Measurements from ENCODE around the gene CWC25. TPM values are rescaled to one million over a fixed set of nuclear protein-coding genes. Genes with fewer than 3 reads are reported as not detected.
"Not testable (repeated sequence)": the region's sequence is repeated elsewhere in the genome, so short reads cannot be mapped to it uniquely, and the experiment has no call there.

Gene CWC25
- total RNA-seq, 1 donor from 2014 or later = 18.9 TPM

- Mint-ChIP-seq H3K27ac (ENCODE audit: unreplicated experiment) (no peak overlapping the region), H3K9me3 (no peaks in the 10 kb centered on the region), H3K4me3 (peak overlapping the region; percentile 99), H3K36me3 (ENCODE audit: low read depth) (peaks cover 5% of the 10 kb centered on the region), H3K27me3 (ENCODE audit: low read depth) (peaks cover 3% of the 10 kb centered on the region), H3K4me1 (peaks cover 46% of the 10 kb centered on the region)
- TF ChIP-seq CTCF (conservative IDR thresholded peaks at IDR 0.05) = no peak
- DNase-seq (ENCODE audit: low read depth, low spot score) = no peak
Observed at GRCh38 chr17:38796451-38797157, 28.5 kb downstream of the CWC25 start.

GRCh38 chr17:38794221-38794620 lies 30.9 kb downstream of the CWC25 start:
- H3K27ac Mint-ChIP-seq (ENCODE audit: unreplicated experiment) = no peak overlapping the region
- peaks cover 4% of the 10 kb centered on the region for H3K36me3 Mint-ChIP-seq (ENCODE audit: low read depth)
- peaks cover 3% of the 10 kb centered on the region for H3K27me3 Mint-ChIP-seq (ENCODE audit: low read depth)
- no peak for DNase-seq (ENCODE audit: low read depth, low spot score)
- H3K9me3 Mint-ChIP-seq = no peaks in the 10 kb centered on the region
- no peak for TF ChIP-seq CTCF (conservative IDR thresholded peaks at IDR 0.05)
- no peak overlapping the region for H3K4me3 Mint-ChIP-seq
- H3K4me1 Mint-ChIP-seq = peaks cover 51% of the 10 kb centered on the region

- H3K4me3 Mint-ChIP-seq = no peak overlapping the region
- no peaks in the 10 kb centered on the region for H3K9me3 Mint-ChIP-seq
Observed at GRCh38 chr17:38791162-38791561, 34.0 kb downstream of the CWC25 start.

GRCh38 chr17:38790148-38790707 lies 34.9 kb downstream of the CWC25 start:
- peaks cover 29% of the 10 kb centered on the region for H3K4me1 Mint-ChIP-seq
- H3K36me3 Mint-ChIP-seq (ENCODE audit: low read depth); H3K4me3 Mint-ChIP-seq; H3K27me3 Mint-ChIP-seq (ENCODE audit: low read depth); DNase-seq (ENCODE audit: low read depth, low spot score); H3K9me3 Mint-ChIP-seq; H3K27ac Mint-ChIP-seq (ENCODE audit: unreplicated experiment): not testable (repeated sequence)

More at GRCh38 chr17:38791162-38791561, 34.0 kb downstream of the CWC25 start:
- DNase-seq (ENCODE audit: low read depth, low spot score) = no peak
- Mint-ChIP-seq H3K36me3 (ENCODE audit: low read depth) (no peaks in the 10 kb centered on the region), H3K27me3 (ENCODE audit: low read depth) (no peaks in the 10 kb centered on the region), H3K27ac (ENCODE audit: unreplicated experiment) (no peak overlapping the region), H3K4me1 (peaks cover 30% of the 10 kb centered on the region)
- no peak for TF ChIP-seq CTCF (conservative IDR thresholded peaks at IDR 0.05)

- Mint-ChIP-seq H3K27me3 (ENCODE audit: low read depth) (no peaks in the 10 kb centered on the region), H3K4me1 (peaks cover 24% of the 10 kb centered on the region), H3K4me3 (peak overlapping the region; percentile 55), H3K9me3 (no peaks in the 10 kb centered on the region), H3K27ac (ENCODE audit: unreplicated experiment) (peak overlapping the region; percentile 83), H3K36me3 (ENCODE audit: low read depth) (peaks cover 2% of the 10 kb centered on the region)
- no peak for DNase-seq (ENCODE audit: low read depth, low spot score)
- no peak for TF ChIP-seq CTCF (conservative IDR thresholded peaks at IDR 0.05)
Observed at GRCh38 chr17:38789185-38789584, 35.9 kb downstream of the CWC25 start.

- H3K27ac Mint-ChIP-seq (ENCODE audit: unreplicated experiment); H3K27me3 Mint-ChIP-seq (ENCODE audit: low read depth); DNase-seq (ENCODE audit: low read depth, low spot score); H3K9me3 Mint-ChIP-seq; H3K4me3 Mint-ChIP-seq; H3K36me3 Mint-ChIP-seq (ENCODE audit: low read depth): not testable (repeated sequence)
- peaks cover 20% of the 10 kb centered on the region for H3K4me1 Mint-ChIP-seq
Observed at GRCh38 chr17:38787999-38788398, 37.1 kb downstream of the CWC25 start.

Measured in neural crest cell (in vitro differentiated cells).